Measurements from ENCODE around the gene SLC15A3. TPM values are rescaled to one million over a fixed set of nuclear protein-coding genes. Genes with fewer than 3 reads are reported as not detected.

The SLC15A3 gene
- total and polyA plus RNA-seq, 2 experiments from 2014 or later: 14.2 to 15.8 TPM

GRCh38 chr11:60910281-60910687 lies 41.7 kb downstream of the SLC15A3 start:
- ATAC-seq: no peak
- no peak overlapping the region for H2AFZ ChIP-seq
- peaks cover 13% of the 10 kb centered on the region for H3K4me1 ChIP-seq (ENCODE audit: insufficient read depth)
- H3K79me2 ChIP-seq (replicated peaks; ENCODE audit: insufficient read depth): peaks cover 8% of the 10 kb centered on the region
- no peak for DNase-seq (ENCODE audit: low spot score)
- Mint-ChIP-seq H3K27me3 (ENCODE audit: insufficient read depth, low read depth, poor library complexity) (peaks cover 3% of the 10 kb centered on the region), H3K9me3 (no peaks in the 10 kb centered on the region; the same call in 2 of the 3 replicates), H3K27ac (no peak overlapping the region), H3K4me3 (no peak overlapping the region), H3K36me3 (ENCODE audit: low read depth) (no peaks in the 10 kb centered on the region; the same call in 2 of the 3 replicates), H3K4me1 (peaks cover 24% of the 10 kb centered on the region)
- H3F3A ChIP-seq (replicated peaks; ENCODE audit: low read depth): peaks cover 11% of the 10 kb centered on the region; the same call in 1 of the 2 replicates
- no peak for TF ChIP-seq STAT1 (IDR thresholded peaks at IDR 0.05; ENCODE audit: unreplicated experiment)
- TF ChIP-seq ZNF331 (CRISPR knock-in tag; IDR thresholded peaks at IDR 0.05; ENCODE audit: low read depth): no peak
- no peak for TF ChIP-seq ZNF114 (CRISPR knock-in tag; IDR thresholded peaks at IDR 0.05)
- no peak for TF ChIP-seq NANOG (IDR thresholded peaks at IDR 0.05; ENCODE audit: borderline replicate concordance)
- no peak for TF ChIP-seq REST (IDR thresholded peaks at IDR 0.05; ENCODE audit: unreplicated experiment)
- TF ChIP-seq CTCF (conservative IDR thresholded peaks at IDR 0.05; ENCODE audit: low read depth in 2 of 2): no peak
- TF ChIP-seq CREB1 (CRISPR knock-in tag; IDR thresholded peaks at IDR 0.05; ENCODE audit: low read depth): no peak
- TF ChIP-seq EZH2phosphoT487 (IDR thresholded peaks at IDR 0.05; ENCODE audit: unreplicated experiment): no peak
- TF ChIP-seq POLR2AphosphoS5 (IDR thresholded peaks at IDR 0.05; ENCODE audit: low read depth): no peak
- no peak for TF ChIP-seq ZNF462 (CRISPR knock-in tag; IDR thresholded peaks at IDR 0.05)
- no peak for TF ChIP-seq EZH2 (IDR thresholded peaks at IDR 0.05; ENCODE audit: low read depth, unreplicated experiment)
- TF ChIP-seq ETS1 (IDR thresholded peaks at IDR 0.05): no peak
- no peak for TF ChIP-seq JUNB (IDR thresholded peaks at IDR 0.05; ENCODE audit: unreplicated experiment)
- no peak overlapping the region for H3K4me3 ChIP-seq
- no peaks in the 10 kb centered on the region for H3K27me3 ChIP-seq (ENCODE audit: insufficient read depth)
- no peaks in the 10 kb centered on the region for H3K9me2 ChIP-seq (ENCODE audit: insufficient read depth)
- H4K20me1 ChIP-seq (replicated peaks; ENCODE audit: insufficient read depth): peaks cover under 1% of the 10 kb centered on the region
- H3K36me3 ChIP-seq (ENCODE audit: insufficient read depth): no peaks in the 10 kb centered on the region
- H3K27ac ChIP-seq (ENCODE audit: low read depth): no peak overlapping the region
- H3K4me2 ChIP-seq: no peak overlapping the region
